ENCODE results near the gene PTN. TPM values are rescaled to one million over a fixed set of nuclear protein-coding genes. Genes with fewer than 3 reads are reported as not detected.

The PTN gene
- total and polyA plus RNA-seq, 5 donors from 2014 or later, result 0.15 TPM; not detected in 4

GRCh38 chr7:137316648-137317353 is 26.7 kb downstream of the PTN start:
- H3K9me3 Mint-ChIP-seq, result peaks cover 0 to 14% (median 5%) of the 10 kb centered on the region in 7 donors

GRCh38 chr7:137313201-137313600 is 30.3 kb downstream of the PTN start:
- Histone ChIP-seq H3K9me3 (ENCODE audit: control insufficient read depth in 2 of 2, low read length in 2 of 2) (peaks cover 0 to 9% of the 10 kb centered on the region in 2 experiments), H3K4me3 (ENCODE audit: low read depth, low read length) (no peak overlapping the region), H3K36me3 (ENCODE audit: control insufficient read depth, insufficient read depth, low read length) (no peaks in the 10 kb centered on the region), H3K4me1 (ENCODE audit: control insufficient read depth, insufficient read depth, low read length, poor library complexity, severe bottlenecking) (no peaks in the 10 kb centered on the region), H3K27ac (ENCODE audit: insufficient read depth, low read length, poor library complexity, severe bottlenecking) (no peak overlapping the region), H3K27me3 (ENCODE audit: control insufficient read depth, insufficient read depth, low read length) (no peaks in the 10 kb centered on the region)
- peaks cover 0 to 10% (median 3%) of the 10 kb centered on the region in 7 donors for H3K9me3 Mint-ChIP-seq
- no peaks in the 10 kb centered on the region for H3K27me3 Mint-ChIP-seq
- DNase-seq (no peak), ATAC-seq (ENCODE audit: low read depth in 2 of 2) (no peak)
- H3K36me3 Mint-ChIP-seq, result no peaks in the 10 kb centered on the region
- H3K27ac Mint-ChIP-seq, result no peak overlapping the region
- H3K4me1 Mint-ChIP-seq, result no peaks in the 10 kb centered on the region
- no peak overlapping the region for H3K4me3 Mint-ChIP-seq

More at GRCh38 chr7:137316648-137317353, 26.7 kb downstream of the PTN start:
- no peaks in the 10 kb centered on the region for H3K4me1 ChIP-seq (ENCODE audit: control insufficient read depth, insufficient read depth, low read length, poor library complexity, severe bottlenecking)
- DNase-seq (no peak), ATAC-seq (ENCODE audit: low read depth in 2 of 2) (no peak)
- no peaks in the 10 kb centered on the region for H3K36me3 ChIP-seq (ENCODE audit: control insufficient read depth, insufficient read depth, low read length)
- Mint-ChIP-seq H3K4me3 (no peak overlapping the region), H3K4me1 (no peaks in the 10 kb centered on the region), H3K27ac (no peak overlapping the region), H3K27me3 (no peaks in the 10 kb centered on the region), H3K36me3 (no peaks in the 10 kb centered on the region)
- H3K27me3 ChIP-seq (ENCODE audit: control insufficient read depth, insufficient read depth, low read length), result no peaks in the 10 kb centered on the region
- no peak overlapping the region for H3K4me3 ChIP-seq (ENCODE audit: low read depth, low read length)
- H3K9me3 ChIP-seq (ENCODE audit: control insufficient read depth in 2 of 2, low read length in 2 of 2), result peaks cover 0 to 9% of the 10 kb centered on the region in 2 experiments
- no peak overlapping the region for H3K27ac ChIP-seq (ENCODE audit: insufficient read depth, low read length, poor library complexity, severe bottlenecking)

- H3K27me3 Mint-ChIP-seq, result no peaks in the 10 kb centered on the region
- DNase-seq, result no peak
- H3K27ac Mint-ChIP-seq, result no peak overlapping the region
- Histone ChIP-seq H3K27ac (ENCODE audit: insufficient read depth, low read length, poor library complexity, severe bottlenecking) (no peak overlapping the region), H3K4me1 (ENCODE audit: control insufficient read depth, insufficient read depth, low read length, poor library complexity, severe bottlenecking) (no peaks in the 10 kb centered on the region), H3K4me3 (ENCODE audit: low read depth, low read length) (no peak overlapping the region), H3K36me3 (ENCODE audit: control insufficient read depth, insufficient read depth, low read length) (no peaks in the 10 kb centered on the region), H3K9me3 (ENCODE audit: control insufficient read depth in 2 of 2, low read length in 2 of 2) (no peaks in the 10 kb centered on the region), H3K27me3 (ENCODE audit: control insufficient read depth, insufficient read depth, low read length) (no peaks in the 10 kb centered on the region)
- H3K9me3 Mint-ChIP-seq, result peaks cover 0 to 9% (median 1%) of the 10 kb centered on the region in 7 donors
- H3K4me1 Mint-ChIP-seq, result no peaks in the 10 kb centered on the region
- no peaks in the 10 kb centered on the region for H3K36me3 Mint-ChIP-seq
- H3K4me3 Mint-ChIP-seq, result no peak overlapping the region
- no peak for ATAC-seq (ENCODE audit: low read depth in 2 of 2)
These were observed 36.8 kb downstream of the PTN start for GRCh38 chr7:137306748-137307147.

GRCh38 chr7:137305901-137306621 is 37.5 kb downstream of the PTN start:
- Mint-ChIP-seq H3K4me3 (no peak overlapping the region), H3K4me1 (no peaks in the 10 kb centered on the region), H3K27ac (no peak overlapping the region), H3K36me3 (no peaks in the 10 kb centered on the region), H3K9me3 (peaks cover 0 to 9% (median 1%) of the 10 kb centered on the region in 7 donors), H3K27me3 (no peaks in the 10 kb centered on the region)
- Histone ChIP-seq H3K4me3 (ENCODE audit: low read depth, low read length) (no peak overlapping the region), H3K27ac (ENCODE audit: insufficient read depth, low read length, poor library complexity, severe bottlenecking) (no peak overlapping the region), H3K36me3 (ENCODE audit: control insufficient read depth, insufficient read depth, low read length) (no peaks in the 10 kb centered on the region), H3K9me3 (ENCODE audit: control insufficient read depth in 2 of 2, low read length in 2 of 2) (no peaks in the 10 kb centered on the region), H3K27me3 (ENCODE audit: control insufficient read depth, insufficient read depth, low read length) (no peaks in the 10 kb centered on the region), H3K4me1 (ENCODE audit: control insufficient read depth, insufficient read depth, low read length, poor library complexity, severe bottlenecking) (no peaks in the 10 kb centered on the region)
- DNase-seq, result no peak
- ATAC-seq (ENCODE audit: low read depth in 2 of 2), result no peak

- H3K4me3 Mint-ChIP-seq, result no peak overlapping the region
- Histone ChIP-seq H3K27me3 (ENCODE audit: control insufficient read depth, insufficient read depth, low read length) (no peaks in the 10 kb centered on the region), H3K9me3 (ENCODE audit: control insufficient read depth in 2 of 2, low read length in 2 of 2) (no peaks in the 10 kb centered on the region), H3K36me3 (ENCODE audit: control insufficient read depth, insufficient read depth, low read length) (no peaks in the 10 kb centered on the region), H3K27ac (ENCODE audit: insufficient read depth, low read length, poor library complexity, severe bottlenecking) (no peak overlapping the region), H3K4me3 (ENCODE audit: low read depth, low read length) (no peak overlapping the region), H3K4me1 (ENCODE audit: control insufficient read depth, insufficient read depth, low read length, poor library complexity, severe bottlenecking) (no peaks in the 10 kb centered on the region)
- no peaks in the 10 kb centered on the region for H3K4me1 Mint-ChIP-seq
- ATAC-seq (ENCODE audit: low read depth in 2 of 2) (no peak), DNase-seq (no peak)
- no peaks in the 10 kb centered on the region for H3K36me3 Mint-ChIP-seq
- H3K27ac Mint-ChIP-seq, result no peak overlapping the region
- H3K9me3 Mint-ChIP-seq, result peaks cover 0 to 7% (median 2%) of the 10 kb centered on the region in 7 donors
- no peaks in the 10 kb centered on the region for H3K27me3 Mint-ChIP-seq
These were observed 38.8 kb downstream of the PTN start for GRCh38 chr7:137304624-137305235.

- Histone ChIP-seq H3K4me1 (ENCODE audit: control insufficient read depth, insufficient read depth, low read length, poor library complexity, severe bottlenecking) (no peaks in the 10 kb centered on the region), H3K27ac (ENCODE audit: insufficient read depth, low read length, poor library complexity, severe bottlenecking) (no peak overlapping the region), H3K4me3 (ENCODE audit: low read depth, low read length) (no peak overlapping the region), H3K9me3 (ENCODE audit: control insufficient read depth in 2 of 2, low read length in 2 of 2) (no peaks in the 10 kb centered on the region), H3K27me3 (ENCODE audit: control insufficient read depth, insufficient read depth, low read length) (no peaks in the 10 kb centered on the region), H3K36me3 (ENCODE audit: control insufficient read depth, insufficient read depth, low read length) (no peaks in the 10 kb centered on the region)
- H3K36me3 Mint-ChIP-seq, result no peaks in the 10 kb centered on the region
- H3K4me3 Mint-ChIP-seq, result no peak overlapping the region
- H3K27ac Mint-ChIP-seq, result no peak overlapping the region
- peaks cover 0 to 7% (median 2%) of the 10 kb centered on the region in 7 donors for H3K9me3 Mint-ChIP-seq
- ATAC-seq (ENCODE audit: low read depth in 2 of 2) (no peak), DNase-seq (no peak)
- no peaks in the 10 kb centered on the region for H3K27me3 Mint-ChIP-seq
- no peaks in the 10 kb centered on the region for H3K4me1 Mint-ChIP-seq
These were observed 39.4 kb downstream of the PTN start for GRCh38 chr7:137304165-137304564.

- H3K36me3 Mint-ChIP-seq, result no peaks in the 10 kb centered on the region
- no peak for DNase-seq
- no peaks in the 10 kb centered on the region for H3K4me1 Mint-ChIP-seq
- H3K4me3 Mint-ChIP-seq, result no peak overlapping the region
- ATAC-seq (ENCODE audit: low read depth in 2 of 2), result no peak
- Histone ChIP-seq H3K9me3 (ENCODE audit: control insufficient read depth in 2 of 2, low read length in 2 of 2) (no peaks in the 10 kb centered on the region), H3K36me3 (ENCODE audit: control insufficient read depth, insufficient read depth, low read length) (no peaks in the 10 kb centered on the region), H3K27me3 (ENCODE audit: control insufficient read depth, insufficient read depth, low read length) (no peaks in the 10 kb centered on the region), H3K4me1 (ENCODE audit: control insufficient read depth, insufficient read depth, low read length, poor library complexity, severe bottlenecking) (no peaks in the 10 kb centered on the region), H3K27ac (ENCODE audit: insufficient read depth, low read length, poor library complexity, severe bottlenecking) (no peak overlapping the region), H3K4me3 (ENCODE audit: low read depth, low read length) (no peak overlapping the region)
- peaks cover 0 to 7% (median 3%) of the 10 kb centered on the region in 7 donors for H3K9me3 Mint-ChIP-seq
- no peaks in the 10 kb centered on the region for H3K27me3 Mint-ChIP-seq
- H3K27ac Mint-ChIP-seq, result no peak overlapping the region
These were observed 41.5 kb downstream of the PTN start for GRCh38 chr7:137302081-137302480.

Data from CD4-positive, CD25-positive, alpha-beta regulatory T cell (primary cell).